Bronchial epithelial cell (primary cell): Measurements from ENCODE around the gene OR2C3. TPM values are rescaled to one million over a fixed set of nuclear protein-coding genes. Genes with fewer than 3 reads are reported as not detected.
"Not testable (repeated sequence)": the region's sequence is repeated elsewhere in the genome, so short reads cannot be mapped to it uniquely, and the experiment has no call there.

Source experiments
- DNase-seq: peaks from one replicate; pipeline ENCODE4 v3.0.0-alpha.2; 2010; ENCODE audit warnings: low read depth
- FAIRE-seq: peaks from 2 replicates; lab custom pipeline; 2011; peaks lifted over from hg19 to GRCh38; lab: Jason Lieb, UNC
- H3K27me3 ChIP-seq: 2 replicates; pipeline ENCODE4 v1.5.1; 2011; ENCODE audit warnings: low read length; ENCODE audit not compliant: control insufficient read depth, insufficient read depth
- H3K36me3 ChIP-seq: 2 replicates; pipeline ENCODE4 v1.5.1; 2011; ENCODE audit warnings: low read length; ENCODE audit not compliant: control insufficient read depth, insufficient read depth
- H3K4me3 ChIP-seq: 2 replicates; pipeline ENCODE4 v1.5.1; 2011; ENCODE audit warnings: mild to moderate bottlenecking, low read depth, low read length, control low read depth
- CTCF ChIP-seq: IDR thresholded peaks from 2 replicates; pipeline ENCODE4 v1.5.1; 2011; ENCODE audit warnings: mild to moderate bottlenecking, moderate library complexity, low read length, control low read depth, inconsistent platforms; ENCODE audit not compliant: insufficient read depth, severe bottlenecking
- total RNA-seq: library from RNA; depleted of rRNA; stranded (reverse); fragments of >200 nt; gene quantifications from 2 replicates; pipeline ENCODE4 v1.2.1, GENCODE V29; 2014

The OR2C3 gene
- total RNA-seq, 1 donor from 2014 or later: not detected

GRCh38 chr1:247493106-247493505, 43.1 kb downstream of the OR2C3 start:
- Histone ChIP-seq H3K4me3 (no peak overlapping the region), H3K36me3 (no peaks in the 10 kb centered on the region), H3K27me3 (no peaks in the 10 kb centered on the region)
- no peak for DNase-seq
- no peak for TF ChIP-seq CTCF
- FAIRE-seq: no peak

- TF ChIP-seq CTCF: no peak
- DNase-seq (no peak), FAIRE-seq (no peak)
- no peaks in the 10 kb centered on the region for H3K36me3 ChIP-seq
- no peak overlapping the region for H3K4me3 ChIP-seq
- H3K27me3 ChIP-seq: no peaks in the 10 kb centered on the region
Measured at GRCh38 chr1:247491328-247491727, 44.9 kb downstream of the OR2C3 start.

- H3K36me3 ChIP-seq: no peaks in the 10 kb centered on the region
- FAIRE-seq: no peak
- TF ChIP-seq CTCF: peak; percentile 6
- no peak overlapping the region for H3K4me3 ChIP-seq
- peak; percentile 23 for DNase-seq
- H3K27me3 ChIP-seq: no peaks in the 10 kb centered on the region
Measured at GRCh38 chr1:247487057-247487456, 49.2 kb downstream of the OR2C3 start.

GRCh38 chr1:247482747-247483146, 53.5 kb downstream of the OR2C3 start:
- no peaks in the 10 kb centered on the region for H3K36me3 ChIP-seq
- no peaks in the 10 kb centered on the region for H3K27me3 ChIP-seq
- DNase-seq (peak; percentile 42), FAIRE-seq (no peak)
- TF ChIP-seq CTCF: no peak
- H3K4me3 ChIP-seq: no peak overlapping the region

GRCh38 chr1:247476328-247477058, 59.7 kb downstream of the OR2C3 start:
- not testable (repeated sequence) for DNase-seq, H3K36me3 ChIP-seq, H3K4me3 ChIP-seq, FAIRE-seq, H3K27me3 ChIP-seq

GRCh38 chr1:247475793-247476192, 60.4 kb downstream of the OR2C3 start:
- no peaks in the 10 kb centered on the region for H3K27me3 ChIP-seq
- H3K36me3 ChIP-seq: no peaks in the 10 kb centered on the region
- FAIRE-seq (no peak), DNase-seq (no peak)
- no peak overlapping the region for H3K4me3 ChIP-seq
- TF ChIP-seq CTCF: no peak

Other genes with a start within 250 kb of the OR2C3 start
- gene ZNF496, start 204.6 kb downstream of the OR2C3 start, total RNA-seq: 5.0 and 9.5 TPM in 2 replicates
- gene NLRP3, start 120.3 kb downstream of the OR2C3 start, total RNA-seq: under 0.01 TPM in 2 replicates
- not detected in 2 replicates for gene OR2B11, start 78.3 kb downstream of the OR2C3 start, total RNA-seq
- gene GCSAML, start 12.7 kb upstream of the OR2C3 start, total RNA-seq: not detected in 2 replicates
- not detected in 2 replicates for gene OR2G2, start 51.9 kb upstream of the OR2C3 start, total RNA-seq
- gene OR2G3, start 69.1 kb upstream of the OR2C3 start, total RNA-seq: not detected in 2 replicates
- not detected in 2 replicates for gene OR13G1, start 143.3 kb upstream of the OR2C3 start, total RNA-seq
- not detected in 2 replicates for gene OR6F1, start 180.2 kb upstream of the OR2C3 start, total RNA-seq
- gene OR14K1, start 202.2 kb upstream of the OR2C3 start, total RNA-seq: not detected in 2 replicates
- gene OR14A2, start 211.7 kb upstream of the OR2C3 start, total RNA-seq: not detected in 2 replicates
- gene OR1C1, start 224.1 kb upstream of the OR2C3 start, total RNA-seq: not detected in 2 replicates